HG02678 (cell line): ENCODE measurements around the gene PADI1.

Experiments used
- ATAC-seq: cut with Tn5 transposase; IDR thresholded peaks from one replicate; pipeline ENCODE4 v1.9.1; 2021; ENCODE audit warnings: mild to moderate bottlenecking, moderate library complexity; ENCODE audit not compliant: unreplicated experiment

Gene PADI1

DNA sequence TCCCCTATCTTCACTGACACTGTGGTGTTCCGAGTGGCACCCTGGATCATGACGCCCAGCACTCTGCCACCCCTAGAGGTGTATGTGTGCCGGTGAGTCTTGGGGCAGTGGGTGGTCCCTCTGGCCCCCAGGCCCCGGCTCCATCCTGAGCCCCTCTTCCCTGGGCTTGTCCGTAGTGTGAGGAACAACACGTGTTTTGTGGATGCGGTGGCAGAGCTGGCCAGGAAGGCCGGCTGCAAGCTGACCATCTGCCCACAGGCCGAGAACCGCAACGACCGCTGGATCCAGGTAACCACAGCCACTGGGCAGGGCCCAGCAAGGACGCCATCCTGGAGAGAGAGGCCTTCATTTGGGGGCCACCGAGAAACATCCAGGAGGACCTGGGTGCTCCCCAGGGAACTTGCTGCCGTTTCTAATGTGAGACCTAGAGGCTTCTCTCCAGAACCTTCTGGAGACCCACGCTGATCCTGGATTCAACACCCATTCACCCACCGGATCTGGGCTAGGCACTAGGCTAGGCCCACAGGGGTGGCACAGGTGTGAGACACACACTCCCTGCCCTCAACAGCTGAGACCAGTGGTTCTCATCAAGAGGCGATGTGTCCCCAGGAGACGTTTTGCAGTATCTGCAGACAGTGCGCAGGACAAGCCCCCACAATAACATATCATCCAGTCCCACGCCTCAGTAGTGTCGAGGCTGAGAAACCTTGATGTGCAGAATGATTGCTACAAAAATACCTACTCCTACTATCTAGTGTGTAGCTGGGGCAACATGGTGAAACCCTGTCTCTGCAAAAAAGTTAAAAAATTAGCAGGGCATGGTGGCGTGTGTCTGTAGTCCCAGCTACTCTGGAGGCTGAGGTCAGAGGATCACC, 66.2 kb downstream of the PADI1 start:
- no peak for ATAC-seq

DNA sequence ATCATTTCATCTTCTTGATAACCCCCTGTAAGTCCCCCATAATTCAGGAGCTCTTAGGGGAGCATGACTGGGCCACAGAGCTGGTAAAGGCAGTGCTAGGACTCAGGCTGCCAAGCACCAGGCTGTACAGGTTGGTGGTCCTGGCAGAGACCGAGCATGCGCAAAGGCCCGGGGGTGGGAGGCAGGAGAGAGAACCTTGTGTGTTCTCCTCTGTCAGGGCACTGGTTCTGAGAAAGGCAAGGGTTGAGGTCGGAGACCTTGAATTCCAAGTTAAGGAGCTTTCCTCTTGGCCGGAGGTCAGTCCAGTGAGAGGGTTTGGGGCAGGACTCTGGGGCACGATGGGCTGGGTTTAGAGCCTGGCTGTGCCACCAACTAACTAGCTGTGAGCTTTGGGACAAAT, 67.1 kb downstream of the PADI1 start:
- no peak for ATAC-seq

DNA sequence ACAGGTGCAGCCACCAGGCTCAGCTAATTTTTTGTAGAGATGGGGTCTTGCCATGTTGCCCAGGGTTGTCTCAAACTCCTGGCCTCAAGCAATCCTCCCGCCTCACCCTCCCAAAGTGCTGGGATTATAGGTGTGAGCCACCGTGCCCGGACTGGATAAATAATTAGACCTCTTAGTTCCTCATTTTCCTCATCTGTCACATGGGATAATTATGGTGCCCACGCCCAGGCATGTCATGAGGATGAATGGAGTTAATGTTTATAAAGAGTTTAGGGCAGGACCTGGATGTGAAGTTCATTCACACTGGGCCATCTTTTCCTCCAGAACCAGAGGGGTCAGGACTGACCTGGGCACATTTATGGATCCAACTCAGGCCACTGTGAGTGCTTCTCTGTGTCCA, 67.7 kb downstream of the PADI1 start:
- no peak for ATAC-seq

DNA sequence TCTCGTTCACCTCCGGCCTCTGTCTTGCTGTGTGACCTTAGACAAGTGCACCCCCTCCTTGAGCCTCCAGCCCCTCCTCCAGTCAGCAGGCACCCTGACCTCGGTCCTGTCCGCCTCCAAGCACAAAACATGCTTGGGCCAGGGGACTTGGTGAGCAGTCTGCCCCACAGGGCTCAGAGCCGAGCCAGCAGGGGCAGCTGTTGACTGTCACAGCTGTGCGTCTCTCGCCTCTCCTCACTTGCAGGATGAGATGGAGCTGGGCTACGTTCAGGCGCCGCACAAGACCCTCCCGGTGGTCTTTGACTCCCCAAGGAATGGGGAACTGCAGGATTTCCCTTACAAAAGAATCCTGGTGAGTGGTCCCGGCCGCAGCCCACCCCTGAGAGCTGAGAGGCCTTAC, 68.2 kb downstream of the PADI1 start:
- no peak for ATAC-seq

DNA sequence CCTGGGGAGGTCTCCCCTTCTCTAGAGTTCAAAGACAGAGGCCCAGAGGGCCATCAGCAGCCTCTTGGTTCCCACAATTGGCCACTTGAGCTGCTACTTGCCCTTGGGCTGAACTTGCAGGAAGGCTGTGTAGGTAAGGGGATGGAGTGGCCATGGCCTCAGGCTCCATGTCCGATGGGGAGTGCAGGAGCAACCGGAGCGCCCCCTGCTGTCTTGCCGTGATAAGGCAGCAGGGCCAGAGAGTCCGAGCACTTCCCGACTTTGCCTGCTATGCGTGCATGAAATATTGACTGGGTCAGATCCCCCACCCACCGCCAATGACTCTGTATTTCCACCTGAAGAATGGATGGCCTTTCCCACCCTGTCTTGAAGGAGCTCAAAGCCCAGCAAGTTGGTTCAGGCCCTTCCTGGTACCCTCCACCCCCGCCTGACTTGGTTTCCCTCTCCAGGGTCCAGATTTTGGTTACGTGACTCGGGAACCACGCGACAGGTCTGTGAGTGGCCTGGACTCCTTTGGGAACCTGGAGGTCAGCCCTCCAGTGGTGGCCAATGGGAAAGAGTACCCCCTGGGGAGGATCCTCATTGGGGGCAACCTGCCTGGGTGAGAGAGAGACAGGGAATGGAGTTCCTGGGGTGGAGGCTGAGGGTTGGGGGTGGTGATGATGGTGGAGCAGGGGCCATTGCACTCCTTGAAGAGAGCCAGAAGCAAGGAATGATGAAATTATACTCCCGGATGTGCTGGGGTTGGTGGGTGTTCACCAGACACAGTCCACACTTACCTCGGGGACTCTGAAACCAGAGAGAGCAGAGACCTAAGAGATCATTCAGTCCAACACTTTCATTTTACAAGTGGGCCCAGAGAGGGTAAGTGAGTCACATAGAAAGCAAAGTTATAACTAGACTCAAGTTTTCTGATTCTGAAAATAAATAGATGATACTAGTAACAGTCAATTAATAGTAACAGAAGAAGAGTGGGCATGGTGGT, 69.5 kb downstream of the PADI1 start:
- no peak for ATAC-seq

DNA sequence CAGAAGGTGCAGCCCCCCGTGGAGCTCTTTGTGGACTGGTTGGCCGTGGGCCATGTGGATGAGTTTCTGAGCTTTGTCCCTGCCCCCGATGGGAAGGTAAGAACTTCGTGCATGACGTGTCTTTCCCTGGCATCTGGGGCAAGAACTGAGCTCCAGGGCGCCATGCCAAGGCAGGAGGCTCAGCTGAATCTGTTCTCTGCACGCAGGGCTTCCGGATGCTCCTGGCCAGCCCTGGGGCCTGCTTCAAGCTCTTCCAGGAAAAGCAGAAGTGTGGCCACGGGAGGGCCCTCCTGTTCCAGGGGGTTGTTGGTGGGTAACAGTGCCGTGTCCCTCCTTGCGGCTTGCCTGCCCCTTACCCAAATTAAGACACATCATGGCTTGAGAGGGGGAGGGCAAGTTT, 71.6 kb downstream of the PADI1 start:
- ATAC-seq = no peak

DNA sequence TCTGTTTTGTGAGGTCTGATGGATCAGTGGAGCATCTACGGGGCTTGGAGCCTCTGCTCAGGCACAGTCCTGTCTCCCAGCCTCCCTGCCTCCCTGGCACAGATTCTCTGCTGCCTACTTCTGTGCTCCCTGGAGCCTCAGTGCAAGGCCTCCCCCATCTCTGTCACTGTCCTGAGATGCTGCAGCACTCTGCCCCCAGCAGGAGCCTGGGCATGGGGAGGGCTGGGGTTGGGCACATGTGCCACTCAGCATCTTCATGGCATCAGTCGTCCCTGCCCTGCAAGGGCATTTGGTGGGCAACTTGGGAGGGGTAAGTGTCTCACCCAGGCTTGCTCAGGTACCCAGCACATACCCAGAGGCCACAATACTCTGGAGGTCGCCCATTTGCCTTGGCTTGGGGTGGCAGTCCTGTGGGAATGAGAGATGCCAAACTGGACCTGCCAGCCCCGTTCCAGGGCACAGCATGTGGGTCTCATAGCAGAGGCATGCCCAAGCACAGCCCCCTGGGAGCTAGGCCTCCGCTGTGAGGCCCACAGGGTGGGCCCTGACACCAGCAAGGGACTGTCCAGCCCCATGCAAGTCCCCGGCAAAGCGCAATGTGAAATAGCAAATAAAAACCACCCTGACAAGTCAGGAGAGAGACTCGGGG, 72.7 kb downstream of the PADI1 start:
- ATAC-seq = no peak

DNA sequence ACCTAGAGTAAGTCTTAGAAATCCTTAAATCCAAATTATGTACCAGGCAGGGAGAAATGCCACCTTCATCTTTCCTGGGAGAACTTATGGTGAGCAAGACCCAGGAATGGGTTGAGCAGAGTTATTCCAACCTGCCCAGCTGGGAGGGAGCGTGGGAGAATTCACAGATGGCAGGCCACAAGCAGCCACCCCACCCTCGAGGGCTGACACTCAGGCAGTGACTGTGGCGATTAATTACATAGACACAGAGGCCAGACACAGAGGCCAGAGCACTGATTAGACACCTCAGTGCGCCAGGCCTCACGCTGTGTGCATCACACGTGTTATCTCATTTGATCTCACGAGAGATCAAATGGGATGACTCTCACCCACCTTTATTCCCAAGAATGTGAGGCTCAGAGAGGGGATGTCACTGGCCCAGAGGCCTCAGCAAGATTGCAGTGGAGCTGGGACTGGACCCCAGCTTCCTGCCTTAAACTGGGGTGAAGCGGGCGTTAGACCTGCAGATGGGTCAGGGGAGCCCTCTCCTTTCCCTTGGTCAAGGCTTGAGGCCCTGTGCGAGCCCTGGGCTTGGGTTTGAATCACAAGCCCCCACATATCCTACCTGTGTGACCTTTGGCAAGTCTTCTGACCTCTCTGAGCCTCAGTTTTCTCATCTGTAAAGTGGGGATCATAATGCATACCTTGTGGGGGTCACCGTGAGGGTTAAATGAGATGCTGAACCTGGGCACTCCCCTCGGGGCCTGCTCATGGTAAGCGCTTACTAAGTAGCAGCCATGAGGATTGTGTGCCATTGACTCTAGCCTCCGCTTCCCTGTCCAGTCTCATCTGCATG, 74.3 kb downstream of the PADI1 start:
- no peak for ATAC-seq

DNA sequence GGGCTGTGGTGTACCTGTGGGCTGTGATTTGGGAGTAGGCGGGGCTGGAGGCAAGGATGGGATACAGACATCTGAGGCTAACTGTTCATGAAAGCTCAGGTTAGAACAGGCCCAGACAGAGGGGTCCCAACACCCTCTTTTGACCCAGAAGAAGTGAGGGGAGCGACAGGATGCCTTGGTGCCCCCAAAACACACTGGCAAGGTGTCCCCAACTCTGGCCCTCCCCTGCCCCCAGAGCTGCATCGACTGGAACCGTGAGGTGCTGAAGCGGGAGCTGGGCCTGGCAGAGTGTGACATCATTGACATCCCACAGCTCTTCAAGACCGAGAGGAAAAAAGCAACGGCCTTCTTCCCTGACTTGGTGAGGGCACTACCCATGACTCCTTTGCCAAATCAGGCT, 75.5 kb downstream of the PADI1 start:
- ATAC-seq = no peak

DNA sequence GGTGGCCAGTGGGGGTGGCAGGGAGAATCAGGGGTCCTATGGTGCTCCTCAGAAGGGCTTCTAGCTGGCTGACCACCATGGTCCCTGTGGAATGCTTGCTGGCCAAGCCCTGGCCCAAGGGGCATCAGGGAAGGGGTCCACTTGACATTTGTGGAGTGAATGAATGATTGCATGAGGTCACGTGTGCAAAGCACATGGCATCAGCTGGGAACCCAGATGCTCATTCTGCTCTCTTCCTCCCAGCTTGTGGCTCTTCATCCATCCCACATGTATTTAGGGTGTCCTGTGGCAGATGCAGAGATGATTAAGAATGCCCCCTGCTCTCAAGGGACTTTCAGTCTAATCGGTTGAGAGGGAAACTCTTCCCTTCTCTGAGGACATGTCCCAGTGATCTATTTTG, 76.0 kb downstream of the PADI1 start:
- no peak for ATAC-seq

DNA sequence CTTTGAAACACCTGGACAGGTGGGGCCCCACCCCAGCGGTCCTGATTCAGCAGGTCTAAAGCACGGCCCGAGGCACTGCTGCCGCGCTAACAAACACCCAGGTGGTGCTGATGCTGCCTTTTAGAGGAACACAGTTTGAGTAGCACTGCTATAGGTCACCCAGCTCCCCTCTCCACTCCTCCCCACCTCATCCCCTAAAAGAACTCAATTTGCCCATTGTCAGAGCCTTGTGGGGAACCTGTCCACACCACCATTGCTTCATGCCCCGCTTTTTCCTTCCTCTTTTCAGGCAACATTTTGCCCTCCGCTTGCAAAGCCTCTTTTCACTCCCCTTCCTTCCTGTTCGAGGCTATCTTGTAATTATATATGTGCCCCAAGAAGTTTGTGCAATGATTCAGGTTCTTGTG, 76.8 kb downstream of the PADI1 start:
- ATAC-seq = no peak

DNA sequence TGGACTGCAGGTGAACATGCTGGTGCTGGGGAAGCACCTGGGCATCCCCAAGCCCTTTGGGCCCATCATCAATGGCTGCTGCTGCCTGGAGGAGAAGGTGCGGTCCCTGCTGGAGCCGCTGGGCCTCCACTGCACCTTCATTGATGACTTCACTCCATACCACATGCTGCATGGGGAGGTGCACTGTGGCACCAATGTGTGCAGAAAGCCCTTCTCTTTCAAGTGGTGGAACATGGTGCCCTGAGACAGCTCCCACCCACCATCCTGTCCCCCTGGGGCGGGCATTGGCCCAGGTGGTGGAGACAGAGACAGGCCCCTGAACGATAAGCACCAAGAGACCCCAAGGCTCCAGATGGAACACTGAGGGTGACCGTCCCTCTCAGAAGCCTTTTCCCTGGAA, 77.9 kb downstream of the PADI1 start:
- no peak for ATAC-seq

DNA sequence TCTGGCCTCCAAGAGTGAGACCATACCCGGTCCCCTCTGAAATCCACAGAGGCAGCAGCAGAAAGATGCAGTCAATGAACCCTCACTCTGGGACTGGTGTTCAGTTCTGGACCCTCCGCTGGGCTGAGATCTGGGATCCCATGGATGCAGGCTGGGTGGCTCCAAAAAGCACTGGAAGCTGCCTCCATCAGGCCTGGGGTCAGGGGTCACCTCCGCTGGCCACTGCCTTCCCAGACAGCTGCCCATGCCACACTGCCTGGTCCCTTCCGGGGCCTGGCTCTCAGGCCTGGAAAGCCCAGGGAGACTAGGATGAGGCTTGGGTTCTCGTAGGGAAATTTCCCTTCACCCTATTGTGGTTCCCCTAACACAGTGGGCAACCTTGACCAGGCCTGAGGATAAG, 81.7 kb downstream of the PADI1 start:
- no peak for ATAC-seq

DNA sequence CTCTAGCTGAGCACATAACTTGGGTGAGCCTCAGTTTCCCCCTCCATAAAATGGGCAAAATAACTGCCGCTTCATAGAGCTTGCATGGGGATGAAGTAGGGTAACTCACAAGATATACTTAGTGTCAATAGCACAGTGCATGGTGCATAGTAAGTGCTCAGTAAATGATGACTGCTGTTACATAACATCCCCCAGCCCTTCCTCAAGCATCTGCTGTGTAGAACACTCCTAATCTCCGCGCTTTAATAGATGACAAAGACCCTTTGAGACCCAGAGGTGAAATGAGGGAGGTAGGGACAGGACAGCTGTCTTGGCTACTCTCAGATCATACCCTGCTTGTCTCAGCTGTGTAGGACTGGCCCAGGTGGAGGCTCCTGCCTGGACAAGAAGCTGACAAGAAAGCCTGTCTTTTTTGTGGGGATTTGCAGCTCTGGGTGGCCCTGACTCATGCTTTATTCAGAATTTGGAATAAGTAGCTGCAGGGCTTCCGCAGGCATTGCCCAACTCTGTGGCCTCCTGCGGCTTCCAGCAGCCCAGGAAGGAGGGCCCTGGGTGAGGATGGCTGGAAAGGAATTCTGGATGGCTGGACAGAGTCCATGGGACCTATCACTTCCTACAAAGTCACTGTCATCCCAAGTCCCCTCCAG, 82.3 kb downstream of the PADI1 start:
- no peak for ATAC-seq

DNA sequence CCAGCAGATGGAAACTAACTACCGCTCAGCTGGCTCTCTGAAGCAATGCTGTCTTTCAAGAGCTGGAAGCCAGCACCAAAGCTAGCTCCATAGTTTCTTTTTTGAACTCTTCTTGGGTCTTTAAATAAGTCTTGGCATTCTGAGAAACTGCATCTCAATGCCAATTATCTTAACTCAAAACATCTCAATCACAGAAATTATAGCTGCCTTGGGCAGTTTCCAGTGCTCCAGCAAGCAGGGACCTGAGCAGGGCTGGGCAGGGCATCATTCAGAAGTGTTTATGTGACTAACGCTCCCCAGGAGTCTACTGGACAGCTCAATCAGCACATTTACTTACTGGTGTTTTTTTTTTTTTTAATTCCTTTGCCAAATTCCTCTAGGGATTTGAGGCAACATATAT, 84.8 kb downstream of the PADI1 start:
- ATAC-seq = no peak

DNA sequence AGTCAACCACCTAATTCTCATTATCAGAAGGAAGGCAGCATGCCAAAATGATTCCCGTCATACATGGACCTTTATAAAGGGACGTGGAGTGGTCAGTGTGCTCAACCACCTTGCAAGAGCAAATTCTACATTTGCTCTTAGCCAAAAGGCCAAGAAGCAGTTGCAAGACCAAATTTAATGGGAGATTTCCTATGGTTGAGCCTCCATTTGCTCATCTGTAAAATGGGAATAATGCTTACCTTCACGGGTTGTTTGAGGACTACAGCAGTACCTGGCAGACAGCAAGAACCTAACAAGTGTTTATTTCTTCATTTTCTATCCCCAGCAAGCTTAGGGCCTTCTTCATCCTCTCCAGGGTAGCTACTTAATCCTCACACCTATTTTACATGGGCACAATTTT, 85.6 kb downstream of the PADI1 start:
- ATAC-seq = no peak

DNA sequence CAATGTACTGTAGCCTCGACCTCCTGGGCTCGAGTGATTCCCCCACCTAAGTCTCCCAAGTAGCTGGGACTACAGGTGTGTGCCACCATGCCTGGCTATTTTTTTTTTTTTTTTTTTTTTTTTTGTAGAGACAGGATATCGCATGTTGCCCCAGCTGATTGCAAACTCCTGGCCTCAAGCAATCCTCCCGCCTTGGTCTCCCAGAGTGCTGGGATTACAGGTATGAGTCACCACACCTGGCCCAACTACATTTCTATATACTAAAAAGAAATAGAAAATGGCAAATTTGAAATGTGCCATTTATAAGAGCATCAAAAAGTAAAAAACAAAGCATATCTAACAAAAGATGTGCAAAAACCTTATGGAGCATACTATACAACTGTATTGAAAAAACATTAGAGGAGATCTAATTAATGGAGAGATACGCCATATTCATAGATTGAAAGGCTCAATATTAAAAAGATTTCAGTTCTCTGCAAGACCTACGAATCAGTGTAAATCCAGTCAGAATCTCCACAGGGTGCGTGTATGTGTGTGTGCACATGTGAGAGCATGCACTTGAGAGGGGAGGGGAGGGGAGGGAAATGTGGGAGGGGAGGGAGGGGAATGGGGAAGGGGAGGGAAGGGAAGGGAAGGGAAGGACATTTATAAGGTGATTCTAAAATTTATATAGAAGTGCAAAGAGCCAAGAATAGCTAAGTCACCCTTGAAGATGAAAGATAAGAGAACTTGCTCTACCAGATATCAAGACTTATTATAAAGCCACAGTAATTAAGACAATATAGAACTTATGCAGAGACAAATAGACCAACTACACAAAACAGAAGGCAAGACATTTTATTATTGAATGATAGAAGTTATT, 87.6 kb downstream of the PADI1 start:
- no peak for ATAC-seq

DNA sequence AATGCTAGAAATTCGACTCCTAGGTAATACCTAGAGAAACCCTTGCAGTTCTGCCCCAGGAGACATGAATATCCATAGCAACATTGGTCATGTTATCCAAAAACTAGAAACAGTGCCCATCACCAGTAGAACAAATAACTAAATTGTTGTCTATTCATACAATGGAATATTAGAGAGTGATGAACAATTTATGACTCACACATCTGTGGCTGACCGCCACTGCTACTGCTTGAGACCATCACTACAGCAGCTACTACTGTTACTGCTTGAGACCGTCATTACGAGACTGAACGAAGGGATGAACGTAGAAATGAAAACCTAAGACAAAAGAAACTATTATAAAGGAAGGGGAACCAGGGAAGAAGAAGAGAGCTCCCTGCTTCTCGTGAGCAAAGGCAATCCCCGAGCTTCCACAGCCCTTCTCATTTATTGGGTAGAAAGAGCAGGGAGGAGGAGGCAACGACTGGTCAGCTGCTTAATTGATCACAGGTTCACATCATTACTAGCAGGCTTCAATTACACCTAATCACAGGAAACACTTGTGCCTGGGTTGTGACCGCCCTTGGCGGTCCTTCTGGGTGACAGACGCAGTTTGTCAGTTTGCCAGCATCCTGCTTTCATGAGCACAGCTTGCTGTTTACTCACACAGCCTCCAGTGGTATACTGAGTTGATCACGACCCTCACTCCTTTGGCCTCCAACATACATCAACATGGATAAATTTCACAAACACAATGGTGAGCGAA, 88.9 kb downstream of the PADI1 start:
- ATAC-seq = no peak
